NCI-H2196 (cell line): ENCODE results near the gene PALD1.
"Not testable (repeated sequence)": the region's sequence is repeated elsewhere in the genome, so short reads cannot be mapped to it uniquely, and the experiment has no call there.

Source experiments
- DNase-seq: peaks from one replicate; lab custom pipeline; 2025; ENCODE audit not compliant: unreplicated experiment; lab: John Stamatoyannopoulos, UW

The PALD1 gene

DNA sequence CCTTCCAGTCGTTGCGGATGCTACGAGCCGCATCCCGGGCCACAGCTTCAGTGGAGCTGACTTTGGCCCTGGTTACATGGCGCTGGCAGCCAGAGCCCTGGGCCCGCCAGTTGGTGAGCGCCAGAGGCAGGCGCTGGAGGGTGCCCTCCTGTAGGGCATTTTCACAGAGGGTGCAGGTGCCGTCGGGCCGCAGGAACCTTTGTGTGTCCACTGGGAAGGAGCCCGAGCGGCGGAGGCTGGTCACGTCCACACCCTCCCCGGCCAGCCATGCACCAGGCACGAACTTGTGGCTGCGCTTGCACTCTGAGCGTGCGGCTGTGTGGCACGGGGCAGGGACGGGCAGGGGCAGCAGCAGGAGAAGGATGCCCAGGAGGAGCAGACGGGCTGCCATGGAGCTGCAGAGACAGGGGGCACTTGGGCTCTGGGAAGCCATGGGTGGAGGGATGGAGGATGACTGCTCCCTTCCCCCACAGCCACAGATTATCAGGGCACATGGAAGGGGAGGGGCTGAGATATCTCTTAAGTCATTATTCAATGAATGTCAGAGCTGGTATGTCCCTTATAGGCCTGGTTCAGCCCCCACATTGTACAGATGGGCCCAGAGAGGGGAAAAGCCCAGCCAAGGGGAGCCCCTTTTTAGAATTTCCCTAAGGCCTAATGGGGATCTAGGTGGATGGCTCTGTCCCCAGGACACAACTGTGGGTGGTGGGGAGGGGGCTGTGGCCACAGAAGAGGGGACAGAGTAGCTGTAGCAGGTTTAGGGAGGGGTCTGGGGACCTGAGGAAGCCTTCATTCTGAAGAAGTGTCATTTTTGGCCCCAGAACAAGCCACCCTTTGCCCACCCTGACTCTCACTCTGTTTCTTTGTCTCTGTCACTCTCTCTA is 122.2 kb downstream of the PALD1 start:
- no peak for DNase-seq

DNA sequence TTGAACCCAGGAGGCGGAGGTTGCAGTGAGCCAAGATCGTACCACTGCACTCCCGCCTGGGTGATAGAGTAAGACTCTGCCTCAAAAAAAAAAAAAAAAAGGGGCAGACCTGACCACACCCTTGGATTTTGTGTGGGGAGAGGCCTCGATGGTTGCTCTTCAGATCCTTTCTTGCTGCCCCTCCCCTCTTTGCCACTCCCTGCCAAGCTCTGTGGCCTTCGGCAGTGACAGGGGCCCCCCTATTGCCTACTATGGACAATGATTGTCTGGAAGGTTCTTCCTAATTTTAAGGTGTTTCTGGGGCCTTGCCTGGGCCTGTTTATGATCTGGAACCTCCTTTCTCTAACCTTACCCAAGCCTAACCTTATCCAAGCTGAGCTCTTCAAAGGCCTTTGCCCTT is 123.2 kb downstream of the PALD1 start:
- DNase-seq: no peak

DNA sequence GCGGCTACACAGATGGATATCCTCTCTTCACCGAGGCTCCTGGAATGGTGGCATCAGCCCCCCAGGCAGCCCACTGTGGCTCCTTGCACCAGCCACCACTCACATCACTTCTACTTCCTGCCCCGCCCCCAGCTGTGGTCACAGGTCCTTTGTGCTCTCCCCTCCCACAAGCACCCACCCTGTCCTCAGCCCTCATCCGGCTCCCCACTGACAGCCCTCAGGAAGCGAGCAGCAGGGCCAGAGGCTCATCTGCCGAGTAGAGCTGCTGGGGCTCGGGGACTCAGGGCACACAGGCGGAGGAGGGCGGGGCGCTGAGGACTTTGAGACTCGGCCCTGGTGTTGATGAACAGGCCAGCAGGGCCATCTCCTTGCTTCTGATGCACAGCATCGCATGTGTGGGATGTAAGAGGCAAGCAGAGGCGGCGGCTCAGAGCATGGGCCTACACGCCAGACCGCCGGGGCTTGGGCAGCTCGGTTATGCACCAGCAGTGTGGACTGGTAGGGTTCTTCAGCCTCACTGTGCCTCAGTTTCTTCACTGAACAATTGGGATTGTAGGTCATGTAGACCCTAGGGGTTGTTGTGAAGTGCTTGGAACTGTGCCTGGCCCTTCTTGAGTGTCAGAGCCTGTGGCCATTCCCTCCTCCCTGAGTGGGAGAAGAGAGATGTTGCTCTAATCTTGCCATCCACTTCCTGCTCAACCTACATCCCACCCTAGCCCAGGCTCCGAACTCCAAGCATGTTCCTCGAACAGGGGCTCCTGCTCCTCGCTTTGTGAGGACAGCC is 124.3 kb downstream of the PALD1 start, which contains the start of gene PRF1:
Gene PRF1, minus strand, starts transcription at position 77 of the 784 bp plus-strand sequence. CDS start 1,839 bp downstream, outside the sequence.
- no peak for DNase-seq

- DNase-seq: no peak
Measured at GRCh38 chr10:70603449-70603801, 124.9 kb downstream of the PALD1 start.

DNA sequence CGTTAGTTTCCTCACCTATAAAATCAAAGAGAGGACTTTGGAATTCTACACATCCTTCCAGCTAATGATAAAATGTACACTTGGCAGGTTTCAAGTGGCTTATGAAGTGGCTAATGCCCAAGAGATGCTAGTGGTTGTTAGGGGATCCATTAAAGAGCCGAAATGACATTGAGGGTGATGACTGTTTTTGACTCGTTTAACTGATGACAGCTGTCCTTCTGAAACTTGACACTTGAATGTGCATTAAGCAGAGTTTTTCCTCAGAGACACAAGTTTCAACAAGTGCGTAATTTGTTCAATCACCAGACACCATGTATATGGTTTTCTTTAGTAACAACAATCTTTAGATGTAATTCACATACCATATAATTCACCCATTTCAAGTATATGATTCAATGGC is 125.5 kb downstream of the PALD1 start:
- no peak for DNase-seq

GRCh38 chr10:70605161-70605560 is 126.6 kb downstream of the PALD1 start:
- no peak for DNase-seq

- DNase-seq: no peak
Measured at GRCh38 chr10:70607936-70608335, 129.4 kb downstream of the PALD1 start.

DNA sequence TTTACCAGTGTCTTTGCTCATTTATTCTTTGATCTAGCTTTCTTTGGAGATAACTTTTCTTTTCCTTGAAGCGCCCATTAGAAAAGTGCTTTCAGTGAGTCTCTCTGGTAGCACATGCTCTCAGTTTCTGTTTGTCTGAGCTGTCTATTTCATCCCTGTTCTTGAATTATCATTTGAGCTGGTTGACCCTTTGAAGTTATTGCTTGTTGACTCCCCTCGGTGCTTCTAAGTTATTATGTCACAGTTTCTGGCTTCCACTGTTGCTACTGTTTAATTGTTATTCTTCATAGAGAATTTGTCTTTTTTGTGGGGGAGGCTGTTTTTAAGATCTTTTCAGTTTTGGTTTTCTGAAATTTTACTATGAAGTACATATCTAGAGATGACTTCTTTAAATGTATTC is 135.4 kb downstream of the PALD1 start:
- no peak for DNase-seq

DNA sequence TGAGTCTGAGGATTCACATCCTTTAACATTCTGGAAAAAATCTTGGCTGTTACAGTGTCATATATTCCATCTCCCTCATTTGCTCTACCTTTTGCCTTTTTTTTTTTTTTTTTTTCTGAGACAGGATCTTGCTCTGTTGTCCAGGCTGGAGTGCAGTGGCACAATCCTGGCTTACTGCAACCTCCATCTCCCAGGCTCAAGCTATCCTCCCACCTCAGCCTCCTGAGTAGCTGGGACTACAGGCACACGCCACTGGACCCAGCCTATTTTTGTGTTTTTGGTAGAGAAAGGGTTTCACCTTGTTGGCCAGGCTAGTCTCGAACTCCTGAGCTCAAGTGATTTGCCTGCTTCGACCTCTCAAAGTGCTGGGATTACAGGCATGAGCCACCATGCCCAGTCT is 135.8 kb downstream of the PALD1 start:
- DNase-seq: not testable (repeated sequence)

- no peak for DNase-seq
Measured at GRCh38 chr10:70615211-70615610, 136.6 kb downstream of the PALD1 start.

- DNase-seq: no peak
Measured at GRCh38 chr10:70615784-70616522, 137.4 kb downstream of the PALD1 start.

DNA sequence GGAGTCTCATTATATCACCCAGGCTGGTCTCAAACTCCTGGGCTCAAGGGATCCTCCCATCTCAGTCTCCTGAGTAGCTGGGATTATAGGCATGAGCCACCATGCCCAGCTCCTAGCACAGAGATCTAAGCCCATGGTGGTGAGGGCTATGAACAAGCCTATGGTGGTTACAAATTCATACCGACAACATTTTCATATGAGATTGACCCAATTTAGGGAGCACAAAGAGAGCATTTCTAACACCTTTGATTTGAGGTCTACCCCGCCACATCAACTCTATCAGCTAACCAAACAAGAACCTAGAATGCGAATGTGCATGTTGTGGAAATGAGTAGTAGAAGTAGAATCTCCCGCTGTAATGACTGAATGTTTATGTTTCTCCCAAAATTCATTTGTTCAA is 138.2 kb downstream of the PALD1 start:
- DNase-seq: no peak
